HL-60 (cell line): Measurements from ENCODE around the gene SLC2A13.

Experiments used
- CTCF ChIP-seq: IDR thresholded peaks from one replicate; pipeline ENCODE4 v1.5.1; 2011; ENCODE audit warnings: low read length, control low read depth, inconsistent platforms; ENCODE audit not compliant: insufficient read depth
- GABPA ChIP-seq: IDR thresholded peaks from 2 replicates; pipeline ENCODE4 v1.6.1; 2012; ENCODE audit warnings: low read depth
- POLR2AphosphoS5 ChIP-seq: IDR thresholded peaks from 2 replicates; pipeline ENCODE4 v1.6.1; 2012; ENCODE audit warnings: low read depth
- REST ChIP-seq: IDR thresholded peaks from 2 replicates; pipeline ENCODE4 v1.6.1; 2012; ENCODE audit warnings: low read depth; ENCODE audit not compliant: insufficient replicate concordance

GRCh38 chr12:39873065-39873464, 232.8 kb downstream of the SLC2A13 start:
- TF ChIP-seq CTCF (no peak), REST (no peak), GABPA (no peak), POLR2AphosphoS5 (no peak)
